ENCODE measurements around the gene CAV3. TPM values are rescaled to one million over a fixed set of nuclear protein-coding genes. Genes with fewer than 3 reads are reported as not detected.

Gene CAV3
- total and polyA plus RNA-seq, 12 donors = not detected

DNA sequence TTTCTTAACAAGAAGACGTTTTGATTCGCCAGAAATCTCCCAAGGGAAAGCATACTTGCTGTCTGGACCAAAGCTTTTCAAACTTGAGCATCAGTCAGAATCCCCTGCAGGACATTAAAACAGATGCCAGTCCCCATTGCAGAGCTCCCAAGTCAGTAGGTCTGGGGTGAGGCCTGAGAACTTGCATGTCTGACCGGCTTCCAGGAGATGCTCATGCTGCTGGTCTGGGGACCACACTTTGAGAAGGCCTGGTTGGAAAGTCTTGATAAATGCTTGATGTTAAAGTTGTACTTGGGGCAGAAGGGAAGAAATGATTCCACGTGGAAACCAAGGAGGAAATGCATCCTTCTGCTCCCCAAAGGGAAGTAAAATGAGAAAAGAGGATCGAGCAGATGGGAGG lies 24.3 kb upstream of the CAV3 start:
- Histone ChIP-seq H3K4me3 (no peak overlapping the region), H3K9me3 (replicated peaks in 1 of 3) (no peaks in the 10 kb centered on the region), H3K27ac (no peak overlapping the region), H3K27me3 (no peaks in the 10 kb centered on the region), H3K4me1 (replicated peaks in 1 of 2) (no peaks in the 10 kb centered on the region), H3K36me3 (replicated peaks in 1 of 2) (no peaks in the 10 kb centered on the region)
- 70 to 78% (median 75%) methylated on average over 5 of the region's 5 CpGs for WGBS, 4 donors
- DNase-seq = no peak
- TF ChIP-seq, protein P1, sequence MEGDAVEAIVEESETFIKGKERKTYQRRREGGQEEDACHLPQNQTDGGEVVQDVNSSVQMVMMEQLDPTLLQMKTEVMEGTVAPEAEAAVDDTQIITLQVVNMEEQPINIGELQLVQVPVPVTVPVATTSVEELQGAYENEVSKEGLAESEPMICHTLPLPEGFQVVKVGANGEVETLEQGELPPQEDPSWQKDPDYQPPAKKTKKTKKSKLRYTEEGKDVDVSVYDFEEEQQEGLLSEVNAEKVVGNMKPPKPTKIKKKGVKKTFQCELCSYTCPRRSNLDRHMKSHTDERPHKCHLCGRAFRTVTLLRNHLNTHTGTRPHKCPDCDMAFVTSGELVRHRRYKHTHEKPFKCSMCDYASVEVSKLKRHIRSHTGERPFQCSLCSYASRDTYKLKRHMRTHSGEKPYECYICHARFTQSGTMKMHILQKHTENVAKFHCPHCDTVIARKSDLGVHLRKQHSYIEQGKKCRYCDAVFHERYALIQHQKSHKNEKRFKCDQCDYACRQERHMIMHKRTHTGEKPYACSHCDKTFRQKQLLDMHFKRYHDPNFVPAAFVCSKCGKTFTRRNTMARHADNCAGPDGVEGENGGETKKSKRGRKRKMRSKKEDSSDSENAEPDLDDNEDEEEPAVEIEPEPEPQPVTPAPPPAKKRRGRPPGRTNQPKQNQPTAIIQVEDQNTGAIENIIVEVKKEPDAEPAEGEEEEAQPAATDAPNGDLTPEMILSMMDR (IDR thresholded peaks at IDR 0.05) = no peak
- no peak for TF ChIP-seq POLR2A (IDR thresholded peaks at IDR 0.05)
- intact Hi-C loops (cut with DNase I) = no loop called here

DNA sequence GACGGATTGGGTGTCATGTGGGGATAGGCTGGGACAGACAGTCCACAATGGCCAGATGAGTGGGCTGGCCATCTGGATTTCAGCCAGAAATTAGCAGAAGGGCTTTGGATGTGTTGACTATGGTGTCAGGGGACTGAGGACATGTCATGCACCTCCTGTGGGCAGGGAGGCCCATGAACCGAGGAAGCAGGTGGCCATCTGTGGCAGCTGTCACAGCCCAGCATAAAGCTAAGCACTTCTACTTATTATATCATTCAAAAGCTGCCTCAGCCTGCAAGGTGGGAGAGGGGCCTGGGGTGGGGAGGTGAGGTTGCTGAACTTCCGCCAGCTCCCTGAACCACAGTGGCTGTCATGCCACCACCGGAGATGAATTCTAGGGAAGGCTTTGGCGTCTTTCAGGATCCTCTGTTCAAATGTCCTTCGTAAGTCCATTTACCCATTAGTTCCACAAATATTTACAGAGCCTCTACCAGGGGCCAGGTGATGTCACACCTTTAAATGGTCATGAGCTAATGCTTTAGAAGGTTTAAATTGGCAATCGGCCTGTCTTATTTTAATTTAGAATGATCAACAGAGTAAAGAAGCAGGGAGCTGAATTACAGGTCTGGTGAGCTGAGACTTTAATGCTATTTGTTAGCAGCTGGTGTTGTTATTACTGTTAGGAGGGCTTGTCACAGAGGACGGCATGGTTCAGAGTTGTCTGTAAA lies 23.6 kb upstream of the CAV3 start:
- no peak for DNase-seq
- H3K27ac ChIP-seq = no peak overlapping the region
- no peaks in the 10 kb centered on the region for H3K4me1 ChIP-seq (replicated peaks in 1 of 2)
- TF ChIP-seq, protein P1 (IDR thresholded peaks at IDR 0.05) = no peak
- TF ChIP-seq POLR2A (IDR thresholded peaks at IDR 0.05) = no peak
- H3K9me3 ChIP-seq (replicated peaks in 1 of 3) = no peaks in the 10 kb centered on the region
- intact Hi-C loops (cut with DNase I) = no loop called here
- H3K27me3 ChIP-seq = no peaks in the 10 kb centered on the region
- WGBS, 4 donors = 78 to 88% (median 83%) methylated on average over 8 of the region's 8 CpGs
- H3K4me3 ChIP-seq = no peak overlapping the region
- no peaks in the 10 kb centered on the region for H3K36me3 ChIP-seq (replicated peaks in 1 of 2)

DNA sequence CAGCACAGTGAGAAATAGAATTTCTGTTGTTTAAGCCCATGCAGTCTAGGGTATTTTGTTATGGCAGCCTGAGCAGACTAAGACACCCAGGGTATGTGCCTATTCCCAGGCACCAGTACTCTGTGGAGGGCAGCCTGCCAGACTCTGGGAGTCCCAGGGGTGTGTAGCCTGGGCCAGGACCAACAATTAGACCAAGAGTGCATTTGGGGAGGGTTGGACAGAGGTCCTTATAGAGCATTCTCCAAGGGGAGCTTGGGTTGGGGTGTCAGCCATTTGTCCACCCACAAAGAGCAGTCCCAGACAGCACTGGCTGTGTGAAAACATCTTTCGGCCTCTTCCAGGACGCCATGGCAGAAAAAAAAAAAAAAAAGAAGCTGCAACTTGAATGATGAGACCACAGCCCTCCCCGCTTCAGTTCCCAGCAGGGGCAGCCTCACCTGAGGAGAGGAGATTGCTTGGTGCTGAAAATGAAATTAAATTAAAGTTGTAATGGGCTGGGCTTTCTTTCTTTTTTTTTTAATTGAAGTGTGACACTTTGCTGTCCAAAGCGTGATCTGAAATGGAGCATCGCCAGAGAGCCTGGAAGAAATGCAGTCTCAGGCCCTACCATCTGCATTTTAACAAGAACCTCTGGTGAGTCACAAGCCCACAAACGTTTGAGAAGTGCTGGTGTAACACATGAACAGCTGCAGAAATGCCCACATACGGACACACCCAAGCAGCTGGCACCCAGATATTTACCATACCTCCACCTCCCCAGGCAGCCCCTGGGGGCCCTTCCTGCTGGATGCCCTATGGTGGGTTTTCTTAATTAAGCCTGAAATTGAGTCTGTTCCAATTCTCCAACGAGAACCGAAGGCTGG lies 21.3 kb upstream of the CAV3 start:
- no peak for DNase-seq
- no peak for TF ChIP-seq POLR2A (IDR thresholded peaks at IDR 0.05)
- TF ChIP-seq, protein P1 (IDR thresholded peaks at IDR 0.05) = no peak

DNA sequence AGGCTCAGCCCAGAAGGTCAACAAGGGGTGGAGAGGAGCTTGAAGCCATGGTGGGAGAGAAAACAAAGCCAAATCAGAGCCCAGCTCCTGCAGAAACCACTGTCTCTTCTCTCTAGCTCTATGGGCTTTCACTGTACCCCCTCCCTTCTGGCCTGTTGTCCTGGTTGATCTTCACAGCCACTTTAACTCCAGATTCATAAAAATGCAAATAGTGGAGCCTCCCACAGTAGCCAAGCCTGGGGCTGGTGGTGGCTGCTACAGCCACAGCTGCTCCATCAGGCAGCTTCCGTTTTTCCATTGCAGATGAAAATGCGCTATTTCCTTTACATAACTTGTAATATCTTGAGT lies 20.7 kb upstream of the CAV3 start:
- no peak for TF ChIP-seq POLR2A (IDR thresholded peaks at IDR 0.05)
- TF ChIP-seq, protein P1 (IDR thresholded peaks at IDR 0.05) = no peak
- Histone ChIP-seq H3K9me3 (replicated peaks in 1 of 3) (no peaks in the 10 kb centered on the region), H3K27ac (no peak overlapping the region), H3K4me3 (no peak overlapping the region), H3K36me3 (replicated peaks in 1 of 2) (no peaks in the 10 kb centered on the region), H3K4me1 (replicated peaks in 1 of 2) (no peaks in the 10 kb centered on the region), H3K27me3 (no peaks in the 10 kb centered on the region)
- intact Hi-C loops (cut with DNase I) = no loop called here
- WGBS, 4 donors = 61 to 78% (median 70%) methylated on average over 2 of the region's 2 CpGs
- no peak for DNase-seq

More for the DNA sequence above, 21.3 kb upstream of the CAV3 start:
- Histone ChIP-seq H3K36me3 (replicated peaks in 1 of 2) (no peaks in the 10 kb centered on the region), H3K4me3 (no peak overlapping the region), H3K27ac (no peak overlapping the region), H3K27me3 (no peaks in the 10 kb centered on the region), H3K4me1 (replicated peaks in 1 of 2) (no peaks in the 10 kb centered on the region), H3K9me3 (replicated peaks in 1 of 3) (no peaks in the 10 kb centered on the region)
- WGBS, 4 donors = 55 to 69% (median 59%) methylated on average over 8 to 9 of the region's 9 CpGs
- intact Hi-C loops (cut with DNase I) = no loop called here
